Ishikawa (cell line): ENCODE results near the gene PTP4A2.

Source experiments
- CEBPB ChIP-seq: IDR thresholded peaks from 2 replicates; pipeline ENCODE4 v1.6.1; 2012
- EGR1 ChIP-seq: IDR thresholded peaks from 2 replicates; pipeline ENCODE4 v1.6.1; 2012
- EP300 ChIP-seq: IDR thresholded peaks from 2 replicates; pipeline ENCODE4 v1.6.1; 2012; ENCODE audit warnings: borderline replicate concordance
- FOXM1 ChIP-seq: IDR thresholded peaks from 2 replicates; pipeline ENCODE4 v1.6.1; 2012; ENCODE audit warnings: low read depth, borderline replicate concordance
- MAX ChIP-seq: IDR thresholded peaks from 2 replicates; pipeline ENCODE4 v1.6.1; 2012
- NFIC ChIP-seq: IDR thresholded peaks from 2 replicates; pipeline ENCODE4 v1.6.1; 2012
- RAD21 ChIP-seq: IDR thresholded peaks from 2 replicates; pipeline ENCODE4 v1.6.1; 2012; ENCODE audit warnings: low read depth
- REST ChIP-seq: IDR thresholded peaks from 2 replicates; pipeline ENCODE4 v1.6.1; 2012; ENCODE audit warnings: low read depth, mild to moderate bottlenecking
- TAF1 ChIP-seq: IDR thresholded peaks from 2 replicates; pipeline ENCODE4 v1.6.1; 2012; ENCODE audit warnings: low read depth, mild to moderate bottlenecking
- TCF12 ChIP-seq: IDR thresholded peaks from 2 replicates; pipeline ENCODE4 v1.6.1; 2012; ENCODE audit warnings: low read depth
- USF1 ChIP-seq: IDR thresholded peaks from 2 replicates; pipeline ENCODE4 v1.6.1; 2012
- YY1 ChIP-seq: IDR thresholded peaks from 2 replicates; pipeline ENCODE4 v1.6.1; 2012; ENCODE audit warnings: low read depth
- ZBTB7A ChIP-seq: IDR thresholded peaks from 2 replicates; pipeline ENCODE4 v1.6.1; 2012; ENCODE audit warnings: low read depth

- no peak for TF ChIP-seq REST
- TF ChIP-seq TAF1, result no peak
- no peak for TF ChIP-seq EP300
- TF ChIP-seq CEBPB, result no peak
- TF ChIP-seq TCF12, result no peak
- no peak for TF ChIP-seq RAD21
- no peak for TF ChIP-seq EGR1
- no peak for TF ChIP-seq NFIC
- no peak for TF ChIP-seq USF1
- TF ChIP-seq FOXM1, result no peak
- TF ChIP-seq ZBTB7A, result no peak
- TF ChIP-seq YY1, result no peak
- no peak for TF ChIP-seq MAX
Observed at GRCh38 chr1:31862071-31862470, 76.1 kb downstream of the PTP4A2 start.
